ENCODE results near the gene MYO1C.

Gene MYO1C

DNA sequence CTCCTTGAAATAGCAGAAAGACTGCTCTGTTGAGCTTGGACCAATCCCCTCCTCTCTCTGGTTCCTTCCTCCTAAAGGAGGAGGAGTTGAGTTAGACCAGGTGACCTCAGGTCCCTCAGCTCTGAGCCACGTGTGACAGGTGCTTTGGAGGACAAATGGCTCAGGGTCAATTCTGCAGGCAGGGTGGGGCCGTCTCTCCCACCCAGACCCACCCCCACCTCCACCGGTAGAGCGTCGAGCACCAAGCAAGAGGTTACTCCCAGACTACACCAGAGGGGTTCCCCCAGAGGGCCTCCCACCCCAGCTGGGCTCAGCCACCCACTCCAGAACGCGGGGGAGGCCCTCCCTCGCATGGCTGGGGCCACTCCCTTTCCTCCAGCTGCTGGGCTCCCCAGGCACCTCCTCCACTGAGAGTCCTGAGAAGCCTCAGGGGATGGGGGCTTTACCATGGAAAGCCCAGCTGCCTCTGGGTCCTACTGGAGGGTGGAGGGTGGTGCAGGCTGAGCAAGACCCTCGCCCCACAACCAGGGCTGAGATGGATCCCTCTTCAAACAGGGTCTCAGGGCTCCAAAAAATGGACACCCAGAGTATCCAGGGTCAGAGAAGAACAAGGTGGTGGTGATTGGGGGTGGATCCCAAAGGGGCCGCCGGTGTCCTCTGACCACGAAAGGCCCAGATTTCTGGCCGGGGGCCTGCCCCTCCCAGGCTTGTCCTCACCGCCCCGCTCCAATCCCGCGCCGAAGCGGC is 7.6 kb downstream of the MYO1C start:
- DNase-seq (ENCODE audit: low spot score), result no peak

DNA sequence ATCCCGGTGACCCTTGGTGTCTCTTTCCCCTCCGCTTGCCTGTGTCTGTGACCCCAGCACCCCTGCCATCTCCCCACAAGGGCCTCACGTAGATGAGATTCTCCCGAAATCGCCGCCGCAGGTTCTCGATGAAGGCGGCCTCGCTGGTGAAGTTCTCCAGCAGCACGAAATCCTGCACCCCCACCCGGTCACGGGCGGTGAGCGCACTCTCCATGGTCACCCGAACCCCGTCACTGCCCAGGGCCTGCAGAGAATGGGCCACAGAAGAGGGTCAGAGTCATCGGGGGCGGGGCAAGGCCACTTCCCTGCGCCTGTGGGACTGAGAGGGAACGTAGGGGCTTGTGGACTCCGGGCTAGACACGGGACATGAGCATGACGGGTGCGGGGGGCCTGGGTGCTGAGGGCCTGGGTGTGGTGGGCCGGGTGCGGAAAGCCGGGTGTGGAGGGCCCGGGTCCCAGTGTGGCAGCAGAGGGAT is 8.4 kb downstream of the MYO1C start:
- DNase-seq (ENCODE audit: low spot score), result no peak

DNA sequence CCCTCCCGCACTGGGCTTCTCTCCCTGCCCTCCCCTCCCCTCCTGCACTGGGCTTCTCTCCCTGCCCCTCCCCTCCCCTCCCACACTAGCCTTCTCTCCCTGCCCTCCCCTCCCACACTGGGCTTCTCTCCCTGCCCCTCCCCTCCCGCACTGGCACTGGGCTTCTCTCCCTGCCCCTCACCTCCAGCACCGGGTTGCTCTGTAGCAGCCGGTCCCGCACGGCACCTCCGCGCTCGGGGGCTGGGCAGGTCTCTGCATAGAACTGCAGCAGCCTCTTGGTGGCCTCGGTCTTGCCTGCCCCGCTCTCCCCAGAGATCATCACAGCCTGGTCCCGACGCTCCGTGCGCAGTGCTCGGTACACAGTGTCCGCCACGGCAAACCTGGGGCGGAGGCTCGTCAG is 9.8 kb downstream of the MYO1C start:
- DNase-seq (ENCODE audit: low spot score), result no peak

DNA sequence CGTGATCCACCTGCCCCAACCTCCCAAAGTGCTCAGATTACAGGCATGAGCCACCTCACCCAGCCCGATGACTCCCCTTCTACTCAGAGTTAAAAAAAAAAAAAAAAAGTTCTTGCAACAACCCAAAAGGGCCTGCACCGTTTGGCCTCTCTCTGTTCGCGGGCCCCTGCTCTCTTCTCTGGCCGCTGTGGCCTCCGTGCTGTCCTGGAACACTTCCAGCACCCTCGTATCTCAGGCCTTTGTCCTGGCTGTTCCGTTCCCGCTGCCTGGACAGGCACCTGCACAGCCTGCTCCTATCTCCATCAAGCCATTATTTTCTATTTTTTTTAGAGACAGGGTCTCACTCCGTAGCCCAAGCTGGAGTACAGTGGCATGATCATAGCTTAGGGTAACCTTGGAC is 10.8 kb downstream of the MYO1C start:
- DNase-seq (ENCODE audit: low spot score), result no peak

DNA sequence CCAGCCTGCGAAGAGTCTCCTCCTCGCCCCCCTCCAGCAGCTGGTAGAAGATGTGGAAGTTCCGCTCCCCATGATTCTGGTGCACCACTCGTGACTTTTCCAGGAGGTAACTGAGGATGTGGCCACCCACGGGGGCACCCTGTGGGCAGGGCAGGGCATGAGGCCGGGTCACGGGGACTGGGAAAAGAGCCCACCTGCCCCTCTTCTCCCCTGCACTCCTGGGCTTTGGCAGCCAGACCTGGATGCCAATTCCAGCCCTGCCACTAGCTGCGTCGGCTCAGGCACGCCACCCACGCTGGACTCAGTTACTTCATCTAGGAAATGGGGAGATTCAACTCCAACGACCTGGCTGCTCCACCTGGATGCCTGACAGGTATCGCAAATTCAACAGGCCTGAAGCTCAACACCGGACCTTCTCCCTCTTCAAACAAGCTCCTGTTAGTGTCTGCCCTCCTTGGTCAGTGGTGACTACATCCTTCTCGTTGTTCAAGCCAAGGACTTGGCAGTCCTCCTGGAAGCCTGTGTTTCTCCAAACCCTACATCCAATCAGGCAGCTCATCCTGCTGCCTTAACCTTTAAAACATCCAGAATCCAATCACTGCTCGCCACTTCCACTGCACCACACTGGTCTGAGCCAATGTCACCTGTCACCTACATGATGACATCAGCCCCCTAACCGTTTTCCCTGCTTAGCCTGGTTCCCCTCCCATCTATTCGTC is 11.6 kb downstream of the MYO1C start:
- DNase-seq (ENCODE audit: low spot score), result no peak

DNA sequence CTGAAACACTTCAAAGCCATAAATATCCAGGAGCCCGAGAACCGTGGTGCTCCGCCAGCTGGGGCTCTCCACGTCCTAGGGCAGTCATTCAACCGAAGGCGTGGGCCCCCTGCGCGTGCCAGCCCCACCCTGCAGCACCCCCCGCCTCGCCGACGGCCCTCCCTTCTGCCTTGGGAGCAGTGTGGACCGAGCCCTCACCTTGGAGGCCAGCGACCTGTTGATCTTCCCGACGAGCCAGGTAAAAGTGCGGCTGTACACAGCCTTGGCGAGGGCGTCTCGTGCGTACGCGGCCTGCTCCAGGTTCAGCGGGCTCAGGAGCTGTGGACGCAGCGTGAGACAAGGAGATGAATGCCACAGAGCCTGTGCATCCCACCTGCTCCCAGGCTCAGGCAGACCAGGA is 14.1 kb downstream of the MYO1C start:
- no peak for DNase-seq (ENCODE audit: low spot score)

DNA sequence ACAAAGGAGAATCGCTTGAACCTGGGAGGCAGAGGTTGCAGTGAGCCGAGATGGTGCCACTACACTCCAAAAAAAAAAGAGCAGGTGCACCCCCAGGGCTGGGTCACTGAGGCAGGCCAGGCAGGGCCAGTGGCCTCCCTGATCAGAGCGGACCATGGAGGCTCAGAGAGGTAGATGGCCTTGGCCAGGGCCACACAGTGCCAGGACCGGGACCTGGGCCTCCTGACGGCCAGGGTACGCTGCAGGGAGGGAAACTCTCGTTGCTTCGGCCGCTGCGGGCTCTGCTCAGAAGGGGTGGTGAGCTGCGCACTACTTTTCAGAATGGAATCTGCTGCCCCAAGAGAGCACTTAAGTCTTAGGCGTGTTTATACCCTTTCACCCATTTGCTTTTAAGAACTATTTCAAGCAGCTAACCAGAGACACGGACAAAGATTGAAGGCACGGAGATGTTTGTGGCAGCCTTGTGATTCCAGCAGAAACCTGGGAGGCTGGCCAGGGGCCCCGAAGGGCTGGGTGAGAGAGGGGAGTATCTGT is 17.1 kb downstream of the MYO1C start:
- no peak for DNase-seq (ENCODE audit: low spot score)

DNA sequence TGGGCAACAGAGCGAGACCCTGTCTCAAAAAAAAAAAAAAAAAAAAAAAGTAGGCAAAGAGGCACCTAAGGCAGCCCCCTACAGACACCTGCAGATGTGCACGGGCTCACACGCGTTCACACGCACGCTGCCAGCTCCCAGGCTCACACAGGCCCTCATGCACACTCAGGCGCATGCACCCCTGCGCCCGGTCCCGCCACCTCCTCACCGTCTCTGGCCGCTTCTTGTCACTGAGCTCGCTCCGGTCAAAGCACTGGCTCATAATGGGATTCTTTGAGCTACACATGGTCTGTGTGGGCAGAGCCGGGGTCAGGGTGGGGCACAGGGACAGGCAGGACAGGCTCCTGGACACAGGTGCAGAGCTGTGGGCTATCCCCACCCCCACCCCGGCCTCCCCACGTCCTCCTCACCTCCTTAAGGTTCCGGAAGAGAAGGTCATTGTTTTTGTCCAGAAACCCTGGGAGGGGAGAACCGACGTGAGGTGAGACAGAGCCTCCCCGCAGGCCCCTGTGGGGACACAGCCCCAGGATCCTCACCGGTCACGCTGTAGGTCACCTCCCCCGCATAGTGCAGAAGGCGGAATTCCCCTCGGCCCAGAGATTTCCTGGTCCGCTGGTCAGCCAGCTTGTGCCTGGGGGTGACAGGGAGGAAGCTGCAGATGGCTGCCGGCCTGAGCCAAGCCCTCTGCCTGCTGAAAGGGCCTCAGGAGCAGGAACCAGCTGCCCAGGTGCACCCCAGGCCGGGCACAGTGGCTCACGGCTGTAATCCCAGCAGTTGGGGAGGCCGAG is 17.9 kb downstream of the MYO1C start:
- DNase-seq (ENCODE audit: low spot score), result no peak

DNA sequence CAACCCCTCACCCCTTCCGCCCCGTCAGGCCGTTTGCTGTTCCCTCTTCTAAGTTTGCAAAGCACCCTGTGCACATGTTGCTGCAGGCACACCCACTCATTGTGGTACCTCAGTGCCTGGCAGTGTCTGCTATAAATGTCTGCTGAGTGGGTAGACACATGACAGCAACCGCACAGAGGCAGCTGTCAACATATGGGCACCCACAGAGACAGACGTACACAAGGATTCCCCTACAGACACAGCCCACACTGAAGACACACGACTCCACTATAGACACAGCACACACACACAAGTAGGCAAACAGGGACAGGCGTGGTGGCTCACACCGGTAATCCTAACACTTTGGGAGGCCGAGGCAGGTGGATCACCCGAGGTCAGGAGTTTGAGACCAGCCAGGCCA is 18.6 kb downstream of the MYO1C start:
- DNase-seq (ENCODE audit: low spot score), result peak; percentile 71

DNA sequence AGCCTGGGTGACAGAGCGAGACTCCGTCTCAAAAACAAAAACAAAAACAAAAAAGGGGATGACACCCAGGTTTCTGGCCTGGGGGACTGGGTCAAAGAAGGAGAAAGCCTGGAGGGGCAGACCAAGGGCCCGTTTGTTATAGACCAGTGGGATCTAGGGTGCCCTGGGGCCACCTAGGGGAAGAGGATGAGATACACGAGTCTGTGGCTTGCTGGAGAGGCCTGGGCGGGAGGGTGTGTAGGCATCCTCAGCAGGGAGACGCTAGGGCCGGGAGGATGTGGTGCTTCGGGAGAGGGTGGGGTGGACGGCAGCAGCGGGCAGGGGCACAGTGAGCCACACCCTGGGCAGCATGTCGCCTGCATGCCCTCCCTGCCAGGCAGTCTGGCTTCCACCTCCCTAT is 19.3 kb downstream of the MYO1C start:
- no peak for DNase-seq (ENCODE audit: low spot score)

DNA sequence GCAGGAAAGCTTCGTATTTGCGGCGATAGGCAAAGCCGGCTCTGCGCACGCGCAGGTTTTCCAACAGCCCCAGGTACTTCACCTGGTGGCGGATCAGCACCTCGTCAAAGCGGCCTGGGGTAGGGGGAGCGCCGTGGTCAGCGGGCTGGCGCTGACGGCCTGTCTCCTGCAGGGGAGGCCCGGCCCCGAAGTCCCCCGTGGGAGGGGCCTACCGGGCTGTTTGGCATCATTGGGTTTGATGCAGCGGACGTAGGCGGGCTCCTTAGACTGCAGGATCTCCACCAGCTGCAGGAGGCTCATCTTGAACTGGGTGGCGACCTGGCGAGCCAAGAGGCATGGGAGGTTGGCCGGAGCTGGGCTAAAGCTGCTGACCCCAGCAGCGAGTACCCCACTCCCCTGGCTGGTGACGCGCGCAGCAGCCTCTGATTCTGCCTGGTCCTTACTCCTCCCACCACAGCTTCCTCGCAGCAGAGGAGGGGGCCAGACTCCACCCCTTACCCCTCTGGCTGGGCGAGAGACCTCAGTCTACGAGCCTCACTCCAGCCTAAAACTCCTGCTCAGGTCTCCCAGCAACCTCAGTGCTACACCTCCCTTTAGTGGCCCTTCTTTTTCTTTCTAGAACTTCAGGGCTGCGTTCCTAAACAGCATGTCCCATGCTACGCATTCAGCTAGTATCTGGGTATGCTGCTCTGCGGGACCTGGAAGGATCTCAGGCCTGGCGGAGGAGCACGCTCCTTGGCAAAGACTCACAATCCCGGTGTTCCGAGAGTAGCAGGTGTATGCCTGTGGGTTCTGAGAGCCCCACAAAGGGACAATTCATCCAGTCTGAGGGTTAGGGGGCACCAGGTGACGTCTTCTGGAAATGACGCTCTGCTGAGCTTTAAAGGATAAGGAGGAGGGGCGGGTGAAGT is 20.3 kb downstream of the MYO1C start:
- DNase-seq (ENCODE audit: low spot score), result no peak

DNA sequence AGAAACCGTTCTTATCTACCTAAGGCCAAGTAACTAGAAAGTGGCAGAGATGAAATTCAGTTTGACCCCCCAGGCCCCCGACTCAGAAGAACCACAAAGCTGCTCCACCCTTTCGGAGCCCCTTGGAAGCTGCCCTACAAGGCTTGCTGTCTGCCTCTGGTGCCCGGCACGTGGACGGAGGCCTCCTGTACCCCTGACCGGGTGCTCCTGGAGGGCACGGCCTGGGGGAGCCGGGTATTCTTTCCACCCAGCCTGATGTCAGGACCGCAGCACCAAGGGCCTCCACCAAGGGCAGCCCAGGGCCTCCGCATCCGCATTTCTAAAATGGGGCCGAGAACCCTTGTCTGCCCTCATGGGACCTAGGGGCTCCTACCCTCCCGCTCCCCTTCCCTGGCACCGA is 21.0 kb downstream of the MYO1C start:
- no peak for DNase-seq (ENCODE audit: low spot score)

DNA sequence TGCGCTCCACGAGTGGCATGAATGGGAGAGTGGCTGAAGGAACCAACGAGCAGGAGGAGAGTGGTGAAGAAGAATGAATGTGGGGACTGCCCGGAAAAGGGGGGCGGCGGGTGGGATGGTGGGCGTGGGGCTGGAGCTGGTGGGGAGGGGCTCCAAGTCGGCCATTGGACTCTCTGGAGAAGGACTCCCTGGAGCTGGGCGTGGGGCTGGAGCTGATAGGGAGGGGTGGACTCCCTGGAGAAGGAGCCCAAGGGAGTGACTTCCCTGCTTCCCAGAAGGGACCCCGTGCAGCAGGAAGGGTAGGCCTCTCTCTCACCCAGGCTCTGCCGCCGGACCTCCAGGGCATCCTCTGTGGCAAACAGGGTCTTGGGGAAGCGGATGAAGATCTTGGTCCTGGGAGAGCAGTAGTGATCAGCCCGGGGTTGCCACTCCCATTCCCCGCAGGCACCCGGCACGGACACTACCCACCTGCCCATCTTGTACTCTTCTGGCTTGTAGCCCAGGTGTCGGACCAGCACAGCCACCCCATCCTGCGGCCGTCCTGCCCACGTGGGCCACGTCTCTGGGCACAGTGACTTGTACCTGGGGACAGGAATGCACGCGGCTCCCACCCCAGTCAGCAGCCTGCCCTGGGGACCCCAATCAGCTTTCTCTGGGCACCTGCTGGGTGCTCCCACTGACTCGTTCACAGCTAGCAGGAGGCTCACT is 21.6 kb downstream of the MYO1C start:
- no peak for DNase-seq (ENCODE audit: low spot score)

DNA sequence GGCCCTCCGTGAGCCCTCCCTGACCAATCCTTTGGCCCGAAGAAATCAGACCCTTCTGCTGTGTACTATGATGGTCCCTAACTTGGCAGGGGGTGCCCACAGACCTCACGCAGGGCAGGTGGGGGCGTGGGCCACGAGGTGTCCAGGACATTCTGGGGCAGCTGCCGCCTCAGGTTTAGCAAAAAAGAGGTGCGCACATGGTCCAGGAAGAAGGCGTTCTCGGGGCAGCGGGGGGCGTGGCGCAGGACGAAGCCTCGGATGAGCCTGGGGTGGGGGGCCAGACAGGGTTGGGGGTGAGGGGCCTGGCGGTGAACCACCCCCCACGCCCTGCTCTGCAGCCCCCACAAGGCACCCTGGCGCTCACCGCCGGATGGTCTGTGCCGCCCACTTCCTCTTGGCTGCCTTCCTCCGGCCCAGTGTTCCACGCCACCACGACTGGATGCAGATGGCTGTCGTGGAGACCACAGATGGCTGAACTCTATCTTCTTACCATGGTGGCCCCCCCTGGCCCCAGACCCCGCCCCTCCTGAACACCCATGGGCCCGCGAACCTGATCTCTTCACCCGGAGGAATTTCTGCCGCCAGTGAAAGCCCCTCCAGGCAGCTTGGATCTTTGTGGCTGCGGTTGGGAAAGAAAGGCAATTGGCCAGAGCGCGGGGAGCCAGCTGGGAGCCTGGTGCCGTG is 22.3 kb downstream of the MYO1C start:
- DNase-seq (ENCODE audit: low spot score), result no peak

DNA sequence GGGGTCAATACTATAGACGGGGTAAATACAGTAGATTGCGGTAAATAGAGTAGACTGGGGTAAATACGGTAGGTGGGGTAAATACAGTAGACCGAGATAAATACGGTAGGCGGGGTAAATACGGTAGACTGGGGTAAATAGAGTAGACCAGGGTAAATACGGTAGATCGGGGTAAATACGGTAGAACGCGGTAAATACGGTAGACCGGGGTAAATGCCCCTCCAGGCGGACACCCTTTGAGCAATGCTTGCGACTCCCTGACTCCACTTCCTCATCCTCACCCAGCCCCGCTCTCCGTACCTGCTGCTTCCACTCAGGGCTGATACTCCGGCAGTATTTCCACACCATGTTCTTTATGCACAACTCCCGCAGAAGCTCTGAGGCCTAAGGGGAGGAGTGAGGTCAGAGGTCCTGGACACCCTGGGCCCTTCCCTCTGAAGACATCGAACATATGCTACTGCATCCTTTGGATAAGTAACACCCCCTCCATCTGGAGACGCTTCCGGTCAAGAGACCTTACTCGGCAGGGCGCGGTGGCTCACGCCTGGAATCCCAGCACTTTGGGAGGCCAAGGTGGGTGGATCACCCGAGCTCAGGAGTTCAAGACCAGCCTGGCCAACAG is 23.1 kb downstream of the MYO1C start:
- no peak for DNase-seq (ENCODE audit: low spot score)

DNA sequence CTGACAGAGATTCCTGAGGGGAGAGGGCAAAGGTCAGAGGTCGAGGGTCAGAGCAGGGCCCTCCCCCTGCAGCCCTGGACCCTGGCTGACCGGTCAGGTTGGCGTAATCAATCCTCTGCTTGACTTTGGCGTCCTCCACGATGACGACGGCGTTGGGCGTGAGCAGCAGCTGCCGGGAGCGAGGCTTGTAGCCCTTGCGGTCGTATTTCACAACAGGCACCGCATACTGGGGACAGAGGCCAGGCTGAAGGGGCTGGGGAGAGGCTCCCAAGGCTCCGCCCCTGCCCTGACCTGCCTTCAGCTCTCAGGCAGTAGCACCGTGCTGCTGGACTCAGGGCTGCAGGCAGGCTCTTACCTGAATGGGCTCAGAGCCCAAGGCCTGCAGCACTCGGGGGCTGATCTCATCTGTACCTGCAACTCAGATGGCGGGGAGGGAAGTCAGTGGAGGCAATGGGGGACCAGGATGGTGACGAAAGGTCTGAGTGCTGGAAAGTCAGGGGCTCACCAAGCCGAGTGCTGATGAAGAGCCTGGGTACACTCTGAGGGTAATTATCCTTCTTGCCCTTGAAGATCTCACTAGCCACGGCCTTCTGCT is 24.5 kb downstream of the MYO1C start:
- DNase-seq (ENCODE audit: low spot score), result no peak

DNA sequence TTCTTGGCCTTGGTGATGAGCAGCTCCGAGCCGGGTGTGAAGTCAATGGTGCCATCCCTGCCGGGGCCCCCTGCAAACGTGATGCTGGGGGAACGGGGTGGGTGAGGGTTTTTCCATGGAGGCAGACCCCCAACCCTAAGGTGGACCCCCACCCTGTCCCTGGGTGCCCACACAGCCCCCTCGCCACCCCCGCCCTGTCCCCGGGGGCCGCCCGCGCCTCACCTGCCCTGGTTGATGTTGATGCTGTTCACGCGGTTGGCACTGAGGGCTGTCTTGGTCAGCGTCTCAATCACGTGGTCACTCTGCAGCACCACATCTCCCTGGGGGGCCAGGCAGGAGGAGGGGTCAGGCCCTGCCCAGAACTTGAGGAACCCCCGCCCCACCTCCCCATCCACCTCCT is 25.2 kb downstream of the MYO1C start:
- DNase-seq (ENCODE audit: low spot score), result no peak

DNA sequence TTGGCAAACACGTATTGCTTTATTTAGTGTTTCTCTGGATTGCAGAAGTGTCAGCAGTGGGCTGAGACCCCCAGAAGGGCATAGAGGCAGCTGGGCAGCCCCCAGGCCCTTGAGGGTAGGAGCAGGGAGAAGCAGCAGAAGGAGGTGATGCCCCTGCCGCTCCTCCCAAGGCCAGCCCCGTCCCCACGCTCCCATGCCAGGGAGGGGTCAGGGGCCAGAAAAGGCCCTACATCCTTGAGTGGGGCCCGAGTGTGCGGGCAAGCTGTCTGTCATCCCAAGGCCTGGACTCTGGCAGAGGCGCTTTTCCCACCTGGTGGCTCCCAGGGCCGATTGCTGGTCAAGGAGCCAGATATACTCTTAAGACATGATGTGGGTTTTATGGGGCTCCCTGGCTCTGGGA is 28.3 kb downstream of the MYO1C start:
- no peak for DNase-seq (ENCODE audit: low spot score)
